H1 (cell line): ENCODE results near the gene PIGK. TPM values are rescaled to one million over a fixed set of nuclear protein-coding genes. Genes with fewer than 3 reads are reported as not detected.

Experiments used
- POLR2AphosphoS5 ChIP-seq: IDR thresholded peaks from 2 replicates; pipeline ENCODE4 v1.6.1; 2011; ENCODE audit warnings: low read depth, low read length
- polyA plus RNA-seq, 7 experiments: library from polyadenylated mRNA; depleted of rRNA in 3 of 7; stranded (reverse) in 5 of 7; unstranded in 2 of 7; fragments of >200 nt in 5 of 7; fragments of 200-250 nt in 2 of 7; gene quantifications; 1 replicate in 5 of 7; 2 replicates in 1 of 7; 4 replicates in 1 of 7; pipeline versions ENCODE4 v1.2.1 to v1.2.3, GENCODE V29; 2011 to 2013; ENCODE audit warnings: missing spikeins in 2 of 7, mixed read lengths in 2 of 7
- total RNA-seq: library from RNA; stranded (reverse); fragmentation: NEBNext Ultra II Directional; extraction: Animal tissue kit (Norgen Biotek cat#: 25700); gene quantifications from 2 replicates; pipeline ENCODE4 v1.2.1, GENCODE V29; 2021
- TF ChIP-seq, protein P1 (sequence below): fragments of 300-600 bp; sonication (generic); IDR thresholded peaks from 2 replicates; pipeline ENCODE4 v1.7.1; 2012; ENCODE audit warnings: low read length, moderate library complexity, mild to moderate bottlenecking, inconsistent platforms; ENCODE audit not compliant: insufficient replicate concordance

Gene PIGK
- total and polyA plus RNA-seq, 2 of the 8 experiments (the other 6 are each of a cell fraction or from before 2014, with no cell fraction given), result 5.6 to 23.2 TPM

DNA sequence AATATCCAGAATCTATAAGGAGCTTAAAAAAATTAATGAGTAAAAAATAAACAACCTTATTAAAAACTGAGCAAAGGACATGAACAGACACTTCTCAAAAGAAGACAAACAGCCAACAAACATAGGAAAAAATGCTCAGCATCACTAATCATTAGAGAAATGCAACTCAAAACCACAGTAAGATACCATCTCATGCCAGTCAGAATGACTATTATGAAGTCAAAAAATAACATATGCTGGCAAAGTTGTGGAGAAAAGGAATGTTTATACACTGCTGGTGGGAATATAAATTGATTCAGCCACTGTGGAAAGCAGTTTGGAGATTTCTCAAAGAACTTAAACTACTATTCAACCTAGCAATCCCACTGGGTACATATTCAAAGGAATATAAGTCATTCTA lies 25.3 kb downstream of the PIGK start (continued):
- TF ChIP-seq, protein P1, sequence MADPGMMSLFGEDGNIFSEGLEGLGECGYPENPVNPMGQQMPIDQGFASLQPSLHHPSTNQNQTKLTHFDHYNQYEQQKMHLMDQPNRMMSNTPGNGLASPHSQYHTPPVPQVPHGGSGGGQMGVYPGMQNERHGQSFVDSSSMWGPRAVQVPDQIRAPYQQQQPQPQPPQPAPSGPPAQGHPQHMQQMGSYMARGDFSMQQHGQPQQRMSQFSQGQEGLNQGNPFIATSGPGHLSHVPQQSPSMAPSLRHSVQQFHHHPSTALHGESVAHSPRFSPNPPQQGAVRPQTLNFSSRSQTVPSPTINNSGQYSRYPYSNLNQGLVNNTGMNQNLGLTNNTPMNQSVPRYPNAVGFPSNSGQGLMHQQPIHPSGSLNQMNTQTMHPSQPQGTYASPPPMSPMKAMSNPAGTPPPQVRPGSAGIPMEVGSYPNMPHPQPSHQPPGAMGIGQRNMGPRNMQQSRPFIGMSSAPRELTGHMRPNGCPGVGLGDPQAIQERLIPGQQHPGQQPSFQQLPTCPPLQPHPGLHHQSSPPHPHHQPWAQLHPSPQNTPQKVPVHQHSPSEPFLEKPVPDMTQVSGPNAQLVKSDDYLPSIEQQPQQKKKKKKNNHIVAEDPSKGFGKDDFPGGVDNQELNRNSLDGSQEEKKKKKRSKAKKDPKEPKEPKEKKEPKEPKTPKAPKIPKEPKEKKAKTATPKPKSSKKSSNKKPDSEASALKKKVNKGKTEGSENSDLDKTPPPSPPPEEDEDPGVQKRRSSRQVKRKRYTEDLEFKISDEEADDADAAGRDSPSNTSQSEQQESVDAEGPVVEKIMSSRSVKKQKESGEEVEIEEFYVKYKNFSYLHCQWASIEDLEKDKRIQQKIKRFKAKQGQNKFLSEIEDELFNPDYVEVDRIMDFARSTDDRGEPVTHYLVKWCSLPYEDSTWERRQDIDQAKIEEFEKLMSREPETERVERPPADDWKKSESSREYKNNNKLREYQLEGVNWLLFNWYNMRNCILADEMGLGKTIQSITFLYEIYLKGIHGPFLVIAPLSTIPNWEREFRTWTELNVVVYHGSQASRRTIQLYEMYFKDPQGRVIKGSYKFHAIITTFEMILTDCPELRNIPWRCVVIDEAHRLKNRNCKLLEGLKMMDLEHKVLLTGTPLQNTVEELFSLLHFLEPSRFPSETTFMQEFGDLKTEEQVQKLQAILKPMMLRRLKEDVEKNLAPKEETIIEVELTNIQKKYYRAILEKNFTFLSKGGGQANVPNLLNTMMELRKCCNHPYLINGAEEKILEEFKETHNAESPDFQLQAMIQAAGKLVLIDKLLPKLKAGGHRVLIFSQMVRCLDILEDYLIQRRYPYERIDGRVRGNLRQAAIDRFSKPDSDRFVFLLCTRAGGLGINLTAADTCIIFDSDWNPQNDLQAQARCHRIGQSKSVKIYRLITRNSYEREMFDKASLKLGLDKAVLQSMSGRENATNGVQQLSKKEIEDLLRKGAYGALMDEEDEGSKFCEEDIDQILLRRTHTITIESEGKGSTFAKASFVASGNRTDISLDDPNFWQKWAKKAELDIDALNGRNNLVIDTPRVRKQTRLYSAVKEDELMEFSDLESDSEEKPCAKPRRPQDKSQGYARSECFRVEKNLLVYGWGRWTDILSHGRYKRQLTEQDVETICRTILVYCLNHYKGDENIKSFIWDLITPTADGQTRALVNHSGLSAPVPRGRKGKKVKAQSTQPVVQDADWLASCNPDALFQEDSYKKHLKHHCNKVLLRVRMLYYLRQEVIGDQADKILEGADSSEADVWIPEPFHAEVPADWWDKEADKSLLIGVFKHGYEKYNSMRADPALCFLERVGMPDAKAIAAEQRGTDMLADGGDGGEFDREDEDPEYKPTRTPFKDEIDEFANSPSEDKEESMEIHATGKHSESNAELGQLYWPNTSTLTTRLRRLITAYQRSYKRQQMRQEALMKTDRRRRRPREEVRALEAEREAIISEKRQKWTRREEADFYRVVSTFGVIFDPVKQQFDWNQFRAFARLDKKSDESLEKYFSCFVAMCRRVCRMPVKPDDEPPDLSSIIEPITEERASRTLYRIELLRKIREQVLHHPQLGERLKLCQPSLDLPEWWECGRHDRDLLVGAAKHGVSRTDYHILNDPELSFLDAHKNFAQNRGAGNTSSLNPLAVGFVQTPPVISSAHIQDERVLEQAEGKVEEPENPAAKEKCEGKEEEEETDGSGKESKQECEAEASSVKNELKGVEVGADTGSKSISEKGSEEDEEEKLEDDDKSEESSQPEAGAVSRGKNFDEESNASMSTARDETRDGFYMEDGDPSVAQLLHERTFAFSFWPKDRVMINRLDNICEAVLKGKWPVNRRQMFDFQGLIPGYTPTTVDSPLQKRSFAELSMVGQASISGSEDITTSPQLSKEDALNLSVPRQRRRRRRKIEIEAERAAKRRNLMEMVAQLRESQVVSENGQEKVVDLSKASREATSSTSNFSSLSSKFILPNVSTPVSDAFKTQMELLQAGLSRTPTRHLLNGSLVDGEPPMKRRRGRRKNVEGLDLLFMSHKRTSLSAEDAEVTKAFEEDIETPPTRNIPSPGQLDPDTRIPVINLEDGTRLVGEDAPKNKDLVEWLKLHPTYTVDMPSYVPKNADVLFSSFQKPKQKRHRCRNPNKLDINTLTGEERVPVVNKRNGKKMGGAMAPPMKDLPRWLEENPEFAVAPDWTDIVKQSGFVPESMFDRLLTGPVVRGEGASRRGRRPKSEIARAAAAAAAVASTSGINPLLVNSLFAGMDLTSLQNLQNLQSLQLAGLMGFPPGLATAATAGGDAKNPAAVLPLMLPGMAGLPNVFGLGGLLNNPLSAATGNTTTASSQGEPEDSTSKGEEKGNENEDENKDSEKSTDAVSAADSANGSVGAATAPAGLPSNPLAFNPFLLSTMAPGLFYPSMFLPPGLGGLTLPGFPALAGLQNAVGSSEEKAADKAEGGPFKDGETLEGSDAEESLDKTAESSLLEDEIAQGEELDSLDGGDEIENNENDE, result no peak
- TF ChIP-seq POLR2AphosphoS5, result no peak
